T-helper 22 cell (primary cell): Measurements from ENCODE around the gene HUNK.
"Not testable (repeated sequence)": the region's sequence is repeated elsewhere in the genome, so short reads cannot be mapped to it uniquely, and the experiment has no call there.

ENCODE experiments used
- DNase-seq: peaks from one replicate; pipeline ENCODE4 v3.0.0-alpha.2; 2020; ENCODE audit warnings: low read depth

HUNK gene

GRCh38 chr21:31870472-31871193 lies 2.2 kb upstream of the HUNK start:
- no peak for DNase-seq

- not testable (repeated sequence) for DNase-seq
Measured at GRCh38 chr21:31871371-31871770, 1.4 kb upstream of the HUNK start.

GRCh38 chr21:31872072-31872451 lies 758 bp upstream of the HUNK start:
- no peak for DNase-seq

- DNase-seq, result no peak
Measured at GRCh38 chr21:31873275-31873695, 465 bp downstream of the HUNK start.

GRCh38 chr21:31873696-31874599 lies 1.1 kb downstream of the HUNK start:
- no peak for DNase-seq

GRCh38 chr21:31874812-31875212 lies 2.0 kb downstream of the HUNK start:
- DNase-seq, result no peak

- no peak for DNase-seq
Measured at GRCh38 chr21:31875496-31876015, 2.7 kb downstream of the HUNK start.

GRCh38 chr21:31877463-31877957 lies 4.7 kb downstream of the HUNK start:
- DNase-seq, result no peak

GRCh38 chr21:31878831-31879230 lies 6.0 kb downstream of the HUNK start:
- no peak for DNase-seq

GRCh38 chr21:31879241-31879650 lies 6.4 kb downstream of the HUNK start:
- no peak for DNase-seq

GRCh38 chr21:31879911-31880310 lies 7.1 kb downstream of the HUNK start:
- DNase-seq, result no peak

- no peak for DNase-seq
Measured at GRCh38 chr21:31880816-31881215, 8.0 kb downstream of the HUNK start.

- no peak for DNase-seq
Measured at GRCh38 chr21:31882711-31883110, 9.9 kb downstream of the HUNK start.

- no peak for DNase-seq
Measured at GRCh38 chr21:31885146-31885545, 12.3 kb downstream of the HUNK start.

- DNase-seq, result no peak
Measured at GRCh38 chr21:31886915-31887314, 14.1 kb downstream of the HUNK start.

- DNase-seq, result no peak
Measured at GRCh38 chr21:31887391-31887841, 14.6 kb downstream of the HUNK start.

GRCh38 chr21:31888936-31889371 lies 16.1 kb downstream of the HUNK start:
- DNase-seq, result no peak

- DNase-seq, result no peak
Measured at GRCh38 chr21:31889460-31889859, 16.6 kb downstream of the HUNK start.

GRCh38 chr21:31892686-31893085 lies 19.9 kb downstream of the HUNK start:
- DNase-seq, result no peak

- DNase-seq, result no peak
Measured at GRCh38 chr21:31893851-31894415, 21.1 kb downstream of the HUNK start.

- no peak for DNase-seq
Measured at GRCh38 chr21:31894457-31894856, 21.6 kb downstream of the HUNK start.

GRCh38 chr21:31895077-31895835 lies 22.4 kb downstream of the HUNK start:
- no peak for DNase-seq
